NCI-H146 treated with DMSO at 0.1 percent for 48 hours (cell line): Measurements from ENCODE around the gene S100A9.
A peak's percentile ranks its signal among the peaks of the same experiment; 100 is the strongest.
"Not testable (repeated sequence)": the region's sequence is repeated elsewhere in the genome, so short reads cannot be mapped to it uniquely, and the experiment has no call there.

Experiments used
- DNase-seq: peaks from one replicate; lab custom pipeline; 2025; ENCODE audit not compliant: unreplicated experiment; lab: John Stamatoyannopoulos, UW

The S100A9 gene

DNA sequence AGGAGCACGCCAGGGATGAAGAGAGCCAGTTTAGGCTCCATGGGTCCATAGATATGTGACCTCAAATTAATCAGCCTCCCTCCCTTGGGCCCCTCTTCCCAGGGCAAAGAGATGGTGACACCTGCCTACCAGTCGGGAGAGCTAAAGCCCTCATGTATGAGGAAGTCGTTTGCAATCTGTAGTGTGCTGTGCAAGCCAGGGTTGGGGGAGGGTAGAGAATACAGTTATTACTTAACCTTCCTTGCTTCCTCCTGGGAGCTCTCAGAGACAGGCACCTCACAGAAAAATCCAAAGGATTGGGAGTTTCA, 13.0 kb upstream of the S100A9 start:
- DNase-seq: no peak

DNA sequence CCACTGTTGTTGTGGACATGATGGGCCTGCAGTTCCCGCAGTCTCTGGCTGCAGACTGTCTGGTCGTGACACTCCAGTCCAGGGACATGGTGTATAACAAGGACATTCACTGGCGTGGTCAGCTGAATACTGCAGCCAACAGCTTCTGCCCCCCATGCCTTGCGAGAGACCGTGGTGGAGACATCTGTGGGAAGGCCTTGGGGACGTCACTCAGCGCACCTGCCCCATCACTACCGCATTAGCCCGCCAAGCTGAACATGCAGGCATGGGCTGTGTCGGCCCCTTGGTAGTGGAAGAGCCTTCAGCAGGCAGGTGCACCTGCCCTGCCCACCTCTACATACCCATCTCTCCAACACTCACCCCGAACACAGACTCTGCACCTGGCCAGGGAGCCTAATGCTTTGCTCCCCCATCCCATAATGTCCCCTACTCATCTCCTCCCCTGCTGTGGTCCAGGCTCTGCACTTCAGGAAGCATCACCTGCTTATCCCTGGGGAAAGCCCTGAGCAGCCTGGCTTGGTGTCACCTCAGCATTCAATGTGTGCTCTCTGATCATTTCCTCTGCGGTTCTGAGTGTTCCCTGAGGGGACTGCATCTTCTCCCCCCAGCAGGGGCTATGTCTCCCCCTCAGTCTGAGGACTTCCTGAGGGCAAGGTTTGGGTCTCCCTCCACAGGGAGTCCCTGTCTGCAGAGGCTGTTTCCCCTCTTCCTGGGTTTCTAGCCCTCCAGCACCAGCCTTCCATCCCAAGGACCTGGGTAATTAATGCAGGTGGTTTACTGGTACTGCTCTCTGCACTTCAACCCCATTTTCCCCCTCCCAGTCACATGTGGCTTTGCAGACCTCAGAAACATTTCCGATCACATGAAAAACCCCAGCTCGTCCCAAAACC, 12.2 kb upstream of the S100A9 start:
- peak; percentile 31 for DNase-seq

- DNase-seq: no peak
These were observed 11.5 kb upstream of the S100A9 start for GRCh38 chr1:153346077-153346723.

DNA sequence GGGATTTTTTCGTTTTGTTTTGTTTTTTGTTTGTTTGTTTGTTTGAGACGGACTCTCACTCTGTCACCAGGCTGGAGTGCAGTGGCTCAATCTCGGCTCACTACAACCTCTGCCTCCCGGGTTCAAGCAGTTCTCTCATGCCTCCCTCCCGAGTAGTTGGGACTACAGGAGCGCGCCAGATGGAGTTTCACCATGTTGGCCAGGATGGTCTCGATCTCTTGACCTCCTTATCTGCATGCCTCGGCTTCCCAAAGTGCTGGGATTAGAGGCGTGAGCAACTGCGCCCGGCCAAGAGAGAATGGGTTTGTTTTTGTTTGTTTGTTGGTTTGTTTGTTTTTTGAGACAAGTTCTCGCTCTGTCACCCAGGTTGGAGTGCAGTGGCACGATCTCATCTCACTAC, 10.6 kb upstream of the S100A9 start:
- DNase-seq: not testable (repeated sequence)

- DNase-seq: no peak
These were observed 9.8 kb upstream of the S100A9 start for GRCh38 chr1:153347856-153348255.

DNA sequence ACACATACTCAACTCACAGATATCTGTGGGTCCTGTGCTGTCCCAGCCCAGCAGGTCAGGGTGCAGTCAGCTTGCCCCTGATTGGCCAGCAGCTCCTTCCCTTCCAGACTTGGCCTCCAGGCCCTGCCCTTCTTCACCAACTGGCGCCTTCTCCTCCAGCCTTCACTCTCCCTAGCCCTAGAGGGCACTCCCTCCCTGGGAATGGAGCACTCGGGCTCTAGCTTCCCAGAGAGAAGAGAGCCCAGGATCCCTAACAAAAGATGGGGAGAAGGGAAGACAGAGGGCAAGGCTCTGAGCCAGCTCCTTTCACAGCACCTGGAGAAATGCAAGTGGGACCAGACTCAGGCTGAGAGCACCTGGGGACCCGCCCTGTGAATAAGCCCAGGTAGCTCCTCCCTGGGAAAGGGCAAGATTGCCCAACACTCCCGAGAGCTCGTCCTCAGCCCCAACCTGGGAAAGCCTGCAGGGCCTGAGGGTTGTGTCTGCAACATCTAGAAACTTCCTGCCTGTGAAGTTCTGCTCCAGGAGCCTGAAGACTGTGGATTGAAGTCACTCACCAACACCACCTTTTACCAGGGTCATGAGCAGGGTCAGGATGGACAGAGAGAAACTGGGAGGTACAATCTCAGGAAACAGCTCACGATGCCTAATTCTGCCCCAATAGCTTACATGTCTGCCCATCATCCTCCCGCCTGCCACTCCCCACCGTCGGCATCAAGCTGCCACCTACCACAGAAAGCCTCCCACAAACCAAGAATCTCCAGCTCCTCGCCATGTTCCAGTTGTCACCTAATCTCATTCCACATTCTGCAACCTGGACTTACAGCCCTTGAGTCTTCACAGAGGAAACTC, 8.9 kb upstream of the S100A9 start, which contains the start of gene PGLYRP4:
PGLYRP4 (minus strand) TSS at position 331 of the 852 bp plus-strand sequence. CDS start 909 bp downstream, outside the sequence.
- DNase-seq: no peak

GRCh38 chr1:153349363-153350320, 8.0 kb upstream of the S100A9 start:
- DNase-seq: no peak

DNA sequence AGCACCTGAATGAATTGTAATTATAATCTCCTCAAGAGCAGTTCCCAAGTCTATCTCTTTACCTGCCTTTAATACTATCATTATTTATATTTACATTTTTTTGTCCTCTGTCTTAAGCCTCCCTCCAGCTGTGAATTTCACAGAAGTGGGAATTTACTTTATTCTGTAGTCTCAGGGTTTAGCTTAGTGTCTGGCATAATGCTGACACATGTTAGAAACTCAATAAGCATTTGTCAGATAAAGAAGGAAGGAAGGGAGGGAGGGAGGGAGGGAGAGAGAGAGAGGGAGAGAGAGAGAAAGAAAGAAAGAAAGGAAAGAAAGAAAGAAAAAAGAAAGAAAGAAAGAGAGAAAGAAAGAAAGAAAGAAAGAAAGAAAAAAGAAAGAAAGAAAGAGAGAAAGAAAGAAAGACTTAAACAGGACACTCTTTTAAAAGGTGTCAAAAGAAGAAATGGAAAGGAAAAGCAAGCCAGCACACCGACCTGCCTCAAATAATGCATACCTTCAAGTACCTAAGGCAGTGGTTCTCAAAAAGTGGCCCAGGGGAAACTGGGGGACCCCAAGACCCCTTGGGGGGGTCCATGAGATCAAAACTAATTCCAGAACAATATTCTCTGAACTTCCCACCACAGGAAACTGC, 7.2 kb upstream of the S100A9 start:
- no peak for DNase-seq

DNA sequence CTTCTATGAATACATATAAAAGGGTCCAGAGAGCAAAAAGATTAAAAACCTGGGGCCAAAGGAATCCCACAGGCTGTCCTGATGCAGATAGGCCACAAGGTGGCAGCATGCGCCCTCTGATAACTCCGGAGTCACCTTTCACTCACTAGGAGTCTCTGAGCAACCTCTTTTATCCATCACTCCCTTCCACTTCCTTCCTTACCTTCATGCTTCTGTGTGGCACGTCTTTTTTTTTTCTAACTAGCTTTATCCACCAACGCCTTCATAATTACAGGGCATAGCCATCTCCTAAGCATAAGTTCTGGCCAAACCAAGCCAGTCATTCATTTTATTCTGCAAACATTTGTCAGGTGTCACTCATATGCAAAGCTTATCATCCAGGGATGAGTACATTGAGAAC, 5.1 kb upstream of the S100A9 start:
- DNase-seq: peak; percentile 72

DNA sequence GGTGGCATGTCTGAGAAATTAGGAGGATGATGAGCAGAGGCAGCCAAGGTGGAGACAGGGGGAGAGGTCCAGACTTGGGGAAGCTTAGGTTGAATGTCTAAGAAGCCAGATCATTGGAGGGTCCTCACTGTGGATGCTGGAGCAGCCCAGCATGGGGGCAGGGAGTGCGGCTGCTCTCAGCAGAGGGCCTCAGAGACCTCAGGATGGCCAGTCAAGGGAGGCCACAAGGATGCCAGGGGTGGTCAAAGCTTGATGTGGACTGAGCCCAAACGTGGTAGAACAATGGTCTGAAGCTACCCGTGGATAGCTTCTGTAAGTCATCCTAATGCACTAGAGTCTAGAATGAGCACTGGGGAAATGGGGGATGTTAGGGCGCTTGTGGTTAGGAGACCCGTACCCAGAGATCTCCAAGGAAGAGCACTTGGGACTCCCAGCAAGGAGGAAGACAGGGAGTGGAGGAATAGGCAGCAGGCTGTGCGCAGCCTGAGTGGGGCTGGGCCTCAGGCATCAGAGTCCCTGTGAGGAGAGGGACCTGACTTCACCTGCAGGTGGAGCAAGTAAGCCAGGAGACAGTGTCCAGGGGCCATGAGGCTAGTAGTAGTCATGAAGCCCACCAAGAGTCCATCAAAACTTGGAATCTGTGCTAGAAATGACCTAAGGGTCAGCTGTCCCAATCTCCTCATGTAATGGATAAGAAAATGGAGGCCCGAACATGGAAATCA, 4.3 kb upstream of the S100A9 start:
- DNase-seq: no peak

GRCh38 chr1:153354515-153355193, 3.0 kb upstream of the S100A9 start:
- no peak for DNase-seq

- peak; percentile 31 for DNase-seq
These were observed 2.1 kb upstream of the S100A9 start for GRCh38 chr1:153355445-153356071.

DNA sequence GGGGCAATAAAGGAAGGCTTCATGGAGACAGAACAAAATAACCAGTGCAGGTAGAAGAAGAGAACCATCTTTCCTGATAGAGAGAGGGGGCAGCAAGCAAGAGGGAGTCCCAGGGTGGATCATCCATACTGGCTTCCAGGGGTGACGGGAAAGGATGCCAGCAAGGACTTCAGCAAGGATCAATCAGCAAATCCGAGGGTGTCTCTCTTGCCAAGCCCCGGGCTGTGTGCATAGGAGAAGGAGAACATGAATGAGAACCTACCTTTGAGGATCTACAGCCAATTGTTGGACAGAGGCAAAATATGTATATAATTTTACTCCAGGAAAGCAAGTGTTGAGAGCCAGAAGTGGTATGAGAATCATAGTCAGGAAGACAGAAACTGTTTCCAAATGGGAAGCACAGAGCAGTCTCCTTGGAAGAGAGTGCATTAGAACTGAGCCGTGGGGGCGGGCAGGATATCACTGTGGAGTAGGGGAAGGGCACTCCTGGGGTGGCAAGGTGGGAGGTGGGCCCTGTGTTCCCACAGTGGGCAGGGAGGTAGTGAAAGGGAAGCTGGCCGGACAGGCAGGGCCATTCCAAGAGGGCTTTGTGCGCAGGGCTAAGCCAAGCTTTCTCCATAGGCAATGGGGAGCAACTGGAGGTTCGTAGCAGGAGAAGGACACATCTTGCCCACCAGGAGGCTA, 1.1 kb upstream of the S100A9 start:
- no peak for DNase-seq

- DNase-seq: no peak
These were observed 390 bp upstream of the S100A9 start for GRCh38 chr1:153357076-153357852.

DNA sequence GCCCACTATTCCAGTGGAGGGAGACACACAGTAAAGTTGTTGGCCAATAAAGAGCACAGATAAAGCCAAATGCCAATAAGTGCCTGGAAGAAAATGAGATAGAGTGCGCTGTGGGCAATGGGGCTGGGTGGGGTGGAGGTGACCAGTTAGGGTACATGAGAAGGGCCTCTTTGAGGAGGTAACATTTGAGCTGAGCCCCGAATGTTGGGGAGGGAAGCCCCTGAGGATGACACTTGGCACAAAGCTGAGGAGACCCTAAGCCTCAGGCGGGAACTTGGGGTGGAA, 979 bp downstream of the S100A9 start:
- no peak for DNase-seq

DNA sequence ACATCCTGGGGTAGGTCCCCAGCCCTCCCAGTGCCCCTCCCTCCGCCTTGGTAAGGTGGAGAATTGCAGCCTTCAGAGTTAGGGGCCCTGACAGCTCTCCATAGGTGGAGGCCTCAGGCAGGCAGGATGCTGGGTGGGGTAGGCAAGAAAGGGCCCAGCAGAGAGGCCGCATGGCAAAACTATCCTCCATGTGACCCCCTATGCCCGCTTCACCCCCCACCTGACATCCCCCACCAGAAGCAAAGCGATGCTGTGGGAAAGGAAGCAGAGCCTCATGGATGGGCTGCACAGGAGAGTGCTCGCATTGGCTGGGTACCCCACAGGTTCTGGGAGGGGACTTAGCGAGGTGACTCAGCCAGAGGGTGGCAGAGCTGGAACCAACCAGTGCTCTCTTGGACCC, 1.6 kb downstream of the S100A9 start:
- no peak for DNase-seq

GRCh38 chr1:153360190-153360589, 2.5 kb downstream of the S100A9 start:
- DNase-seq: no peak
